GM21423 (cell line): ENCODE measurements around the gene ZP1.

Source experiments
- ATAC-seq: cut with Tn5 transposase; IDR thresholded peaks from one replicate; pipeline ENCODE4 v1.9.1; 2021; ENCODE audit warnings: mild to moderate bottlenecking, moderate library complexity; ENCODE audit not compliant: unreplicated experiment

ZP1 gene

DNA sequence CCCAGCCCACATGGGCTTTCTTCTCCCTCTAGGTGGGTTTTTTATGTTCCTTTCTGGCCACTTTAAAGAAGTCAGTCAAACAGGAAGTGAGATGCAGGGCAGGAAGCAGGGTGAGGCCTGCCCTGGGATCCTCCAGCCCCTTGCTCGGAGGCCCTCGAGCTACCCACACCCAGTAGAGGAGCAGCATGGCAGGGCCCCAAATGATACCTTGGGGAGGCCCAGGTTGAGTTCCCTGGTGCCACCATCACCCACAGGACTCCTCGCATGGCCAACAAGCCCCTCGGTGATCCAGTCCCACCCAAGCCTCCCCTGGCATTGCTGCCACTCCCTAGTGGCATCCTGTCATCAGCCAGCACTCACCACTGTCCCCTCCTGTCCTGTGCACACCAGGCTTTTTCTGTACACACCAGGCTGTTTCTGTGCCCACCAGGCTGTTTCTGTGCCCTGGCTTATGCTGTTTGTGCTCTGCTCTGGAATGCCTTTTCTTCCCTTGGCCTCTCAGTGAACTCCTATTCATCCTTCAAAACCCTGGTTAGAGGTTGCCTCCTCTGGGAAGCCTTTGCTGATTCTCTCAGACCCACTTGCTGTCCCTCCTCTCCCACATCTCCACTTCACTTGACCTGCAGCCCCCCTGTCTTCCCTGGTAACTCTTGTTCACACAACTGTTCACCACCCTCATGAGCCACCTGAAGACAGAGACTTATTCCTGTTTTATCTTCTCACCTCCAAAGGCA, 8.4 kb upstream of the ZP1 start:
- ATAC-seq = no peak

DNA sequence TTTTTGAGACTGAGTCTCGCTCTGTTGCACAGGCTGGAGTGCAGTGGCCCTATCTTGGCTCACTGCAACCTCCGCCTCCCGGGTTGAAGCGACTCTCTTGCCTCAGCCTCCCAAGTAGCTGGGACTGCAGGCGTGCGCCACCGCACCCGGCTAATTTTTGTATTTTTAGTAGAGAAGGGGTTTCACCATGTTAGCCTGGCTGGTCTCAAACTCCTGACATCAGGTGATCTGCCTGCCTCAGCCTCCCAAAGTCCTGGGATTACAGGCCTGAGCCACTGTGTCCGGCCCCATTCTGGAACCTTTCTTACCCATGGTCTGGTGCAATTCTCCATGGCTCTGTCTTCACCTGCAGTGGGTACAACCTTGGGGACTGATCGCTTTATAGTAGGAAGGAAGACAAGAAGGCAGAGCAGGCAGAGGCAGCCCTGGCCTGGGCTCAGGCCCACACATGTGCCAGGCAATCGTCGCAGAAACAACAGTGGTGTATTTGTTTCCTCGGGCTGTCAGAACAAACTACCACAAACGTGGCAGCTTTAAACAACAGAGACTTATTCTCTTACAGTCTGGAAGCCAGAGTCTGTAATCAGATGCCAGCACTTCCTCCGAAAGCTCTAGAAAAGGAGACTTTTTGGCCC, 7.6 kb upstream of the ZP1 start:
- no peak for ATAC-seq

DNA sequence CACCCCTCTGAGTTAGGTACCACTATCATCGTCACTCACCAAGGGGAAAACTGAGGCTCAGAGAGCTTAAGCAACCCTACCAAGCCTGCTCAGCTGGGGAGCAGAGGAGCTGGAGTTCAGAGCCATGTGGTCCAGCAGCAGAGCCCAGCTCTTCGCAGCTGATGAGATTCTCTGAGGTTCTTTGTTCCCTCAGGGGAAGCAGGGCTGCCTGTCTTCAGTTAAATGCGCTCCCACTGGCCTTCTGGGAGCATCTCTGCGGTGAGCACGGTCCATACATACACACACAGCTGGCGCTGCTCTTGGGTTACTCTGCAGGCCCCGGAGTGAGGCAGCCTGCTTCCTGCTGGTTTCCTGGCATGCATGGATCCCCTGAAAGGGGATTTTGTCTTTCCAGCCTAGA, 6.4 kb upstream of the ZP1 start:
- ATAC-seq = no peak

DNA sequence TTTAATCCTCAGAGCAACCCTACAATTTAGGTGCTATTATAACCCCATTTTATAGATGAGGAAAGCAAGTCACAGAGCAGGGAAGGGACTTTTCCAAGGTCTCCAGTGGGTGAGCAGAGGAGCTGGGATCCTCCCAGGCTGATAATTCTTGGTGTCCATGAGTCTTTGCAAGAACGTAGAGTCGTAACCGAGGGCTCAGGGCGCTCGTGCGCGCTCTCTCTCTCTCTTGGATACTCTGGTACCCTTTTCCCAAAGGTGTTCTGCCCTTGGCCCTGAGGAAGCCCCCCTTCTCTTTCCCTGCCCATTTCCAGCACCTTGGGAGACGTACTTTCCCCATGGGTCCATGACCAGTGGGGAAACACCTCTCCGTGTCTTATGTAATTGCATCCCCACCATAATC, 5.2 kb upstream of the ZP1 start:
- ATAC-seq = no peak

DNA sequence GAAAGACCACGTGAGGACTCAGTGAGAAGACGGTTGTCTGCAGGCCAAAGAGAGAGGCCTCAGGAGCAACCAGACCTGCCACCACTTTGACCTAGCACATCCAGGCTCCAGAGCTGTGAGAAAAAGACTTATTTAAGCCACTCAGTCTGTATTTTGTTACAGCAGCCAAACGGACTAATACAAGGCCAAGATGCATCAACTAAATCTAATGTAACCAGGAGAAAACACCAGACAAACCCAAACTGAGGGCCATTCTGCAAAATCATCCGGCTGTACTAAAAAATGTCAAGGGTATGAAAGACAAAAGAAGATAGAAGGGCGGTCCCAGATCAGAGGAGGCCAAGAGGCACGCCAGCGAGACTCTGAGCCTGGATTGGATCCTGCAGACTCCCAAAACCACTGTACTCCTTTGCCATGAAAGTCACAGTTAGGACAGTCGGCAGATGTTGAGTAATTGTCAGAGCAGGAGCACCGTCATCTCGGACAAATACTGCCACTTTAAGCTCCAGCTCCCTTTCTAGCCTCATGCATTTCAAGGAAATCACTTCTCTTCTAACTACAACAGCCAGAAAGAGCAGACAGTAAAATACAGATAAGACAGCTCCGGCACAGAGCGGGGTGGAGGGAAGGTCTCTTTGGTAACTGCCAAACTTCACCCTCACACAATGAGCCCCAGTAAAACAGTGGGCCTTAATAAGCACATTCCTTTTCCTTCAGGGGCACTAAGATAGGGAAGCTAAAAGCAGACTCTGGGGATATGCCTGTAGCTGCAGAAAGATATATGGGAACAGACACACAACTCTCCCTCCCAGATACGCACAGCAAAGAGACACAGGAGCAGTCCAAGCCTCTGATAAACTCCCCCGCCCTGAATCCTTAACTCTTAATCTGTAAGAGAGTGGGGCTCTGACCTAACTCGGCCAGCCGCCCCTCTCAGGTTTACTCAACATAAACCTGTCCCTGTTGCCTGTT, 3.5 kb upstream of the ZP1 start:
- no peak for ATAC-seq

DNA sequence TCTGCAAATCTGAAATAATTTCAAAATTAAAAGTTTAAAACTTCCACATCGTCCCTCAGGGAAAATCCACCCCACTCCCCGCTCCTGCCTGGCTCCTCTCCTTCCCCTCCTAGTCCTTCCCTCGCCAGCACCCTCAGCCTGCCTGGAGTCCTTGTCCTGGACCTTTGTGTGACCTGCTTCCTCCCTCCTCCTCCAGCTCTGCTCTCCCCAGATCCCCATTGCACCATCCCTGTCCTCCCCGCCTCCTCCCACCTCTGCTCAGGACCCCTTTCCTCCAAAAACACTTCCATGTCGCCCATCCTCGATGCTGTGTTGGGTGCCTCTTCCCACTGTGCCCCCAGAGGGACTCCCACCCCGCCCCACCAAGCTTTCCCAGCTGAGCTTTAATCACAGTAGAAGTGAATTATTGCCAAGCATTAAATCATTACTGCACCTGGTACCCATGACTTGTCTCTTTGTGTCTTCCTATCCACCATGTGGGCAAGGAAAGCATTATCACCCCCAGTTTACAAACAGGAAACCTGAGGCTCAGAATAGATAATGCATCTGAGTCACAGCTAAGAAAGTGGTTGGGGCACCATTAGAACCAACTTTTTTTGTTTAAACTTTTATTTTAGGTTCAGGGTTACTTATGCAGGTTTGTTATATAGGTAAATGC, 2.4 kb upstream of the ZP1 start:
- no peak for ATAC-seq

DNA sequence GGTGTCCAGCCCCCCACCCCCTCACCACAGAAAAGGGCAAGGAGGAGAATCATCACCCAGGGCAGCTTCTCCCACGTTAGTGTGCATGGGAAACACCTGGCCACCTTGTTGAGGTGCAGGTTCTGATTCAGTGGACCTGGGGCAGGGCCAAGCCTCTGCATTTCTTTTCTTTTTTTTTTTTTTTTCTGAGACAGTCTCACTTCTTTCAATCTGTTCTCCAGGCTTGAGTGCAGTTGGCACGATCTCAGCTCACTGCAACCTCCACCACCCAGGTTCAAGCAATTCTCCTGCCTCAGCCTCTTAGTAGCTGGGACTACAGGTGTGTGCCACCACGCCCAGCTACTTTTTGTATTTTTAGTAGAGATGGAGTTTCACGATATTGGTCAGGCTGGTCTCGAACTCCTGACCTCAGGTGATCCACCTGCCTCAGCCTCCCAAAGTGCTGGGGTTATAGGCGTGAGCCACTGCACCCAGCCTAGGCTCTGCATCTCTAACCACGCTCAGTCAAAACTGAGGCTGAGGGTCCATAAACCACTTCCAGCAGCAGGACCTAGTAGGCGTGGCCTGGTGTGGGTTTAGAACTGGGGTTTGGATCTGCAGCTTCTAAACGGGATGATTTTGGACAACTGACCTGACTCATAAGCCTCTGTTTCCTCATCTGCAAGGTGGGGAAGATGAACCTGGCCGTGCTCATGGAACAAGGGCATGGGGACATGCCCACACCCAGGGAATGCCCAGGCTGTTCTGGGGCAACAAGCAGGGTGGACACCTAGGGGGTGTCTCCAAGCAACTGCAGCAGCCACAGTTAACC, 734 bp downstream of the ZP1 start:
- no peak for ATAC-seq

DNA sequence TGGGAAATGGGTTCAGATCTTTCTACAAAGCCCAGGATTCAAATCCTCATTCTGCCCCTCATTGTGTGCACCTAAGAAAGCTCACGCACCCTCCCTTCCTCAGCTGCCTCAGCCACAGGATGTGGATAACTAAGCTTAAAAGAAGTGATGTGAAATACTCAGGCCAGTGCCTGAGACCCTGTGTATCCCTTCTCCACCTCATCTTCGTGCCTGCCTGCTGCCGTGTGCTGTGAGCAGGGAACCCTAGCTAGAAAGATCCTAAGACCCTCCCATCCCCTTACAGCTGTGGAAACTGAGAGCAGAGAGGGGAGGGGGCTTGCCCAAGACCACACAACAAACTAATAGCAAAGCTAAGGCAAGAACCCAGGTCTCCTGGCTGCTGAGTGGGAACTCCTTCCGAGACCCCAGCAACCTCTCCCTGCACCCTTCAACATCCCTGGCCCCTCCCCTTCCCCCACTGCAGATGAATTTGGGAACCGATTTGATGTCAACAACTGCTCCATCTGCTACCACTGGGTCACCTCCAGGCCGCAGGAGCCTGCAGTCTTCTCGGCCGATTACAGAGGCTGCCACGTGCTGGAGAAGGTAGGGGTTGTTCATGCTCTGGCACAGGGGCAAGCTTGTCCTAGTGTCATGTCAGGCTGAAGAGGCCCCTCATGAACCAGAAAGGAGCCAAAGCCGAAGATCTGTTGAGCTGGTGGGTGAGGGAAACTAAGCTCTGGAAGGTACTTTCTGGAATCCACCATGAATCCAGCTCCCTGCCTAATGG, 1.5 kb downstream of the ZP1 start:
- ATAC-seq = no peak

DNA sequence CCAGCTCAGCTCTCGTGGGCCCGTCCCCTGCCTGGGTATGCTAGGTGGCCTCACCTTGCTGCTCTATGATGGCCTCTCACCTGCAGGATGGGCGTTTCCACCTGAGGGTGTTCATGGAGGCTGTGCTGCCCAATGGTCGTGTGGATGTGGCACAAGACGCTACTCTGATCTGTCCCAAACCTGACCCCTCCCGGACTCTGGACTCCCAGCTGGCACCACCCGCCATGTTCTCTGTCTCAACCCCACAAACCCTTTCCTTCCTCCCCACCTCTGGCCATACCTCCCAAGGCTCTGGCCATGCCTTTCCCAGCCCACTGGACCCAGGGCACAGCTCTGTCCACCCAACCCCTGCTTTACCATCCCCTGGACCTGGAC, 2.1 kb downstream of the ZP1 start:
- ATAC-seq = no peak

DNA sequence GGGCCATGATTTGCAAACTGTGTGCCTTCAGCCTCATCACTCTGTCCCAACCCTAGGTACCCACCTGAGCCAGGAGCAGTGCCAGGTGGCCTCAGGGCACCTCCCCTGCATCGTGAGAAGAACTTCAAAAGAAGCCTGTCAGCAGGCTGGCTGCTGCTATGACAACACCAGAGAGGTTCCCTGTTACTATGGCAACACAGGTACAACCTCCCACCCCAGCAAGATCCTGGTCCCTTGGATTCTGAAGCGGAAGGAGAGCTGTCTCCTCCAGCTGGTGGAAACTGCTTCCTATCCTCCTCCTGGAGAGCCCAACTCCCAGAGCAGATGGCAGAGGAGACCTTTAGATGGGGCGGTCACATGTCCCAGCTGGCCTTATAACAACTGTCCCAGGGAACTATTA, 2.9 kb downstream of the ZP1 start:
- ATAC-seq = no peak

DNA sequence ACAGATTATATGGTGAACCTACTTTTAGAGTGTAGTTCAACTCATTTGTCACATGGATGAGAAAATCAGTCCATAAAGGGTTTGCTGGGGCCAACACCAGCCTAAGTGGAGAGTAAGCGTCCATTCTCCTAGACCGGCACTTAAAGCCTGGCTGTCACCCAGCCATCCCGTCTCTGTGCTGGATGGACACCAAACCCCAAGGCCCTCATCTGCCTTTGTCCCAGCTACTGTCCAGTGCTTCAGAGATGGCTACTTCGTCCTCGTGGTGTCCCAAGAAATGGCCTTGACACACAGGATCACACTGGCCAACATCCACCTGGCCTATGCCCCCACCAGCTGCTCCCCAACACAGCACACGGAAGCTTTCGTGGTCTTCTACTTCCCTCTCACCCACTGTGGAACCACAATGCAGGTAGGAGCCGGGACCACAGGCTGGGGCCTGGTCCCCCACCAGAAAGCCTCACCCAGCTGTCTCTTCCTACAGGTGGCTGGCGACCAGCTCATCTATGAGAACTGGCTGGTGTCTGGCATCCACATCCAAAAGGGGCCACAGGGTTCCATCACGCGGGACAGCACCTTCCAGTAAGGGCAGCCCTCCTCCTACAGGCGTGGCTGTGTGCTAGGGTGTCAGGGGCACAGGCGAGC, 3.5 kb downstream of the ZP1 start:
- ATAC-seq = no peak

DNA sequence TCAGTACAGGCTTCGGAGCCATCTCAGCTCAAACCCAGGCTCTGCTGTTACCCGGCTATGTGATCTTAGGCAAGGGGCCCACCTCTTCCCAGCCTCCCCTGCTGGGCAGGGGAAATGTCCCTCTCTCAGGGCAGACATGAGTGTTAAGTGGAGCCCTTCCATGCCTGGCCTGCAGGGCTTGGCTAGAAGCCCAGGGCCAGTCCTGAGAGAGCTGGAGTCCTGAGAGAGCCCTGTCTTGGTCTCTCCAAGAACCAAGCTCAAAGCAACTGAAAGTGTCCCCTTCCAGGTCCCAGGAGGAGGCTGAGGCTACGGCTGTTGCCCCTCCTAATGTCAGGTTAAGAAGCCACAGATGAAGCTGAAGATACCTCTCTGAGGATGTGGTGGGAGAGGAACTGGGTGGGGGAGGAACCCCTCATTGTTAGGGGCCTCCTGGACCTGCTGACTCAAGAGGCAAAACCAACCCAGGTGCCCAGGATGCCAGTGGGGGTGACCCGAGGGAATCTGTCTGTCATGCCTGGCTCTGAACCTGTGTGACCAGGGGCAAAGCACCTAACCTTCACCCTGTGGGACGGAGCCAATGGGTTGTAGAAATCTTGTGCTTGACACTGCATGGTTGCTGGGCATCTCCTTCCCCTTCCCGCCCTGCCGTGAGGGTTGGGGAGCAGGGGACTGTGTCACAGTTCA, 4.2 kb downstream of the ZP1 start:
- ATAC-seq = no peak

DNA sequence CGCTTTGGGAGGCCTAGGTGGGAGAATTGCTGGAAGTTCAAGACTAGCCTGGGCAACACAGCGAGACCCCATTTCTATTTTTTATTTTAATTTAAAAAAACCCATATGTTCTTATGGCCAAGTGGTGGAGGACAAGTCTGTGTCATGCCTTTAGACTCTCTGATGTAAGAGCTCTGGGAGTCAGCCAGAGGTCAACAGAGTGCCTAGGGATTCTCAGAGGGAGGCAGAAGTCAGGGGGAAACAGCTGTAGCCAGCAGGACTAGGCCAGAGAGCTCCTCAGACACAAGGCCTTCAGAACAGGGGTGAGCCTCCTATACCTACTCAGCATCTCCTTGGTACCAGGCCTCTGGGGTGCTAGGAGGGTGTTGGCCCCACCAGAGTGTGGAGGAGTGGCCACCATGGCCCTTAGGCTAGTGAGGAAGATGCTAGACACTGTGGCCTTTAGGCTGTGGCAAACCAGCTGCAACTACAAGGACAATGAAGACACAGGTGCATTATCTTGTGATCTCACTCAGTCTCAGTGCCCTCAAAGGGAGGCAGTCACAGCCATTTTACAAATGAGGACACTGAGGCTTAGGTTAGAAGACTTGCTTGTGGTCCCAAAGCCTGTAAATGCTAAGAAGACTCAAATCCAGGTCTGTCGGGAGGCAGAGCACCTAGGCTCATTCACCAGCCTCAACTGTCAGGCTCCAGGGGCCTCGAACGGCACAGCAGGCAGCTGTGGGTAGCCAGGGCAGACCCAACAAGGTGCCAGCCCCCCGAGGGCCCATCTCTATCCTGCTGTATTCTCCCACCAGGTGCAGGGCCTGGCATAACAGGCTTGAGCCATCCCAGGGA, 5.0 kb downstream of the ZP1 start:
- ATAC-seq = no peak

DNA sequence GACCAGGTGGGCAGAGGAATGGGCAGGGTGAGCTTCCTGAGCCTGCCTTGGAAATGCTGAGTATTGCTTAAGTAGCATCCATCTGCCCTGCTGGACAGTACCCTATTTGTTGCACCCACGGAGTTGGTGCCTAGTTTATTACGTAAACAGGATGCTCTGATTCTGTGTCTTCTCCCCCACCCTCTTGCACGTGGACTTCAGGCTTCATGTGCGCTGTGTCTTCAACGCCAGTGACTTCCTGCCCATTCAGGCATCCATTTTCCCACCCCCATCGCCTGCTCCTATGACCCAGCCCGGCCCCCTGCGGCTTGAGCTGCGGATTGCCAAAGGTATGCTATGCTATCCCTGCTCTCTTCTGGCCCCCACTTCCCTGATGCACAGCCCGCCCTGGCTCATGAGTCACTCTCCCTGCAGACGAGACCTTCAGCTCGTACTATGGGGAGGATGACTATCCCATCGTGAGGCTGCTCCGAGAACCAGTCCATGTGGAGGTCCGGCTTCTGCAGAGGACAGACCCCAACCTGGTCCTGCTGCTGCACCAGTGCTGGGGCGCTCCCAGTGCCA, 5.7 kb downstream of the ZP1 start:
- ATAC-seq = no peak

DNA sequence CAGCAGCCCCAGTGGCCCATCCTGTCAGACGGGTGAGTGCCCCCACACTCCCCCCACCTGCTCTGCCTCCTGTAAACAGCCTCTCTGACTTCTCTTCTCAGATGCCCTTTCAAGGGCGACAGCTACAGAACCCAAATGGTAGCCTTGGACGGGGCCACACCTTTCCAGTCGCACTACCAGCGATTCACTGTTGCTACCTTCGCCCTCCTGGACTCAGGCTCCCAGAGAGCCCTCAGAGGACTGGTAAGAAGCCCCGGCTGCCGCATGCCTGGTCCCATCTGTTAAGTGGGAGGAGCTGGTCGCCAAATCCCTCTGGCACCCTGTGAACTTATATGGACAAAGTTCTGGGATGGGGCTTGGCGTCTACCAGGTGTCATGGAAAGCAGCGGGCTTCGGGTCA, 6.2 kb downstream of the ZP1 start:
- ATAC-seq = no peak

DNA sequence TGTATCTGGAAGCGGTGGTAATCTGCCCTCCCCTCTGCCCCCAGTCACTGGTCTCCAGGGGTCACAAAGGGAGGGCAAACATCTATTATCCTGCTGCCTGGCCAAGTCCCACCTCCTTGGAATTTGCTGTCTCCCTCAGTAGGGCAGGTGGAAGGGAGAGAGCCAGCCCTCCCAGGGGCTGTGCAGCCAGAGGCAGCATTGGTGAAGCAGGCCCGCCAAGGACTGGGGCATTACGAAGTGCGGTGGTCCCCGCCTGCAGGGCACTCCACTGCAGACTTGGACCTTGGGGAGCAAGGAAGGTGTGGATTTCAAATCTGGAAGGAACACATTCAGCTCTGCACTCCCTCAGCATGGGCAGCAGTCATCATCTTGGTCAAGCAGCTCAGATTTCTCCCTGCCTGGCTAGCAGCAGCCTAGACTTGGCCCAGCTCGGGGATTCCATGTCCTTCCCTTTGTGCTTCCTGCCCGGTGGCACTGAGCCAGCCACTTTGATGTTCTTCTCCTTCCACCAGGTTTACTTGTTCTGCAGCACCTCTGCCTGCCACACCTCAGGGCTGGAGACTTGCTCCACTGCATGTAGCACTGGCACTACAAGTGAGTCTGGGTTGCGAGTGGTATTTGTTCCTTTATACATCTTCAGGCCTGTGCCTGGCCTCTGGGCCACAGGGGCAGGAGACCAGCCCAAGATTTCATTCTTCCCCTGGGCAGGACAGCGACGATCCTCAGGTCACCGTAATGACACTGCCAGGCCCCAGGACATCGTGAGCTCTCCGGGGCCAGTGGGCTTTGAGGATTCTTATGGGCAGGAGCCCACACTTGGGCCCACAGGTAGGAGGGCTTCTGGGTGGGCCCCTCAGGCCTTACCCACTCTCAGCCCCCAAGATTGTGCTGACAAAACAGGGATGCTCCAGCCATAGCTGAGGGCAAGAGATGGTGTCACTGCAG, 7.4 kb downstream of the ZP1 start:
- ATAC-seq = no peak
